ENCODE data around the gene ENTPD2. TPM values are rescaled to one million over a fixed set of nuclear protein-coding genes. Genes with fewer than 3 reads are reported as not detected.

Gene ENTPD2
- total RNA-seq, 4 donors from 2014 or later, result not detected

DNA sequence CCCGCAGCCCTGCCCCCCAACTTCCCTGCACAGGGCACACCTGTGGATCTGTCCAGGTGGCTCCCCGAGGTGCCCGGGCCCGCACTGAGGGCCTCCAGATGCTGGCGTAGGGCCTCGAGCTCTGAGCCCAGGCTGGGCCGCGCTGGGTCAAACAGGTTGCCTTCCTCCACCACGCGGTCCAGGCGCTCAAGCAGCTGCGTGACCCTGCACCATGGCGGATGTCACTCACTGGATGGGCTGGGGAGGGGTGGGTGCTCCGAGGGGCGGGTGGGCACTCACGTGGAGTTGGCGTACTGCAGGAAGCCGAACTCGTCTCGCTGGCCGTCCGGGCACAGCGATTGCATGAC is 31.2 kb downstream of the ENTPD2 start:
- TF ChIP-seq, protein P1, sequence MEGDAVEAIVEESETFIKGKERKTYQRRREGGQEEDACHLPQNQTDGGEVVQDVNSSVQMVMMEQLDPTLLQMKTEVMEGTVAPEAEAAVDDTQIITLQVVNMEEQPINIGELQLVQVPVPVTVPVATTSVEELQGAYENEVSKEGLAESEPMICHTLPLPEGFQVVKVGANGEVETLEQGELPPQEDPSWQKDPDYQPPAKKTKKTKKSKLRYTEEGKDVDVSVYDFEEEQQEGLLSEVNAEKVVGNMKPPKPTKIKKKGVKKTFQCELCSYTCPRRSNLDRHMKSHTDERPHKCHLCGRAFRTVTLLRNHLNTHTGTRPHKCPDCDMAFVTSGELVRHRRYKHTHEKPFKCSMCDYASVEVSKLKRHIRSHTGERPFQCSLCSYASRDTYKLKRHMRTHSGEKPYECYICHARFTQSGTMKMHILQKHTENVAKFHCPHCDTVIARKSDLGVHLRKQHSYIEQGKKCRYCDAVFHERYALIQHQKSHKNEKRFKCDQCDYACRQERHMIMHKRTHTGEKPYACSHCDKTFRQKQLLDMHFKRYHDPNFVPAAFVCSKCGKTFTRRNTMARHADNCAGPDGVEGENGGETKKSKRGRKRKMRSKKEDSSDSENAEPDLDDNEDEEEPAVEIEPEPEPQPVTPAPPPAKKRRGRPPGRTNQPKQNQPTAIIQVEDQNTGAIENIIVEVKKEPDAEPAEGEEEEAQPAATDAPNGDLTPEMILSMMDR (IDR thresholded peaks at IDR 0.05; ENCODE audit: low read depth), result no peak

DNA sequence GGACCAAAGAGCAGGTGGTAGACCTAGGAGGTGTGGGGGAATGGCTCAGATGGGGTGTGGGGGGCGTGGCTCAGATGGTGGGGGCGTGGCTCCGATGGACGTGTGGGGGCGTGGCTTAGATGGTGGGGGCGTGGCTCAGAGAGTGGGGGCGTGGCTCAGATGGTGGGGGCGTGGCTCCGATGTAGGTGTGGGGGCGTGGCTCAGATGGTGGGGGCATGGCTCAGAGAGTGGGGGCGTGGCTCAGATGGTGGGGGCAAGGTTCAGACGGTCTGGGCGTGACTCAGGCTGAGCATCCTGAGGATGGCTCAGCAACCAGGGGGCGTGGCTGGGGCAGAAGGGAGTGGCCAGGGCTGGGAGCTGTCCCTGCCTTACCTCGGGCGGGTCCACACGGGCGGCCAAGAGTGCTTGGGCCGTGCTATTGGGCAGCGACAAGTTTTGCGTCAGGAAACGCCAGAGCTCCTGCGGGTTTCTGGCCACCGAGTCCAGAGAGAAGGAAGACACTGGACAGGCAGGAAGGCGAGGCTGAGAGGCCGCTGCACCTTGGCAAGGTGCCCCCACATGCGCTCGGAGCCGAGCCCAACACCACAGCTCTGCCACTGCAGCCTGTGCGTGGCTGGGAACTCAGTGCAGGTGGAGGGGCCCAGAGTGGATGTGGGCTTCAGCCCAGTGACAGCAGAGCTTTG is 31.7 kb downstream of the ENTPD2 start:
- TF ChIP-seq, protein P1 (IDR thresholded peaks at IDR 0.05; ENCODE audit: low read depth), result no peak

DNA sequence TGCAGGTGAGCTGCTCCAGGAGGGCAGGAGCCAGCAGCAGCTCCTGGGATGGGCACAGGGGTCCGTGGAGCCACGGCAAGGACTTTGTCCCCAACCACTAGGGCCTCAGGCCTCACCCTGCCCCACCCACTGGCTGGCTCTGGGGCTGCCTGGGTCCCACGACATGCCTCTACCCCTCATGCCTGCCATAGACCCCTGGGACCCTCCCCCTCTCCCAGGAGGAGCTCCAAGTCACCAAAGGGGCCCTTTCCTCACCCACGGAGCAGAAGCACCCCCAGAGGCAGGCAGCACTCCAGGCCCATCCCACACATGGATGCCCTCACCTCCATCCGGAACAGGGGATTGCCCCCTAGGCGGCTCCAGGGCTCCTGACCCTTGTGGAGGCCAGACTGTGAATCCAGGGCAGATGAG is 32.3 kb downstream of the ENTPD2 start:
- TF ChIP-seq, protein P1 (IDR thresholded peaks at IDR 0.05; ENCODE audit: low read depth), result no peak

DNA sequence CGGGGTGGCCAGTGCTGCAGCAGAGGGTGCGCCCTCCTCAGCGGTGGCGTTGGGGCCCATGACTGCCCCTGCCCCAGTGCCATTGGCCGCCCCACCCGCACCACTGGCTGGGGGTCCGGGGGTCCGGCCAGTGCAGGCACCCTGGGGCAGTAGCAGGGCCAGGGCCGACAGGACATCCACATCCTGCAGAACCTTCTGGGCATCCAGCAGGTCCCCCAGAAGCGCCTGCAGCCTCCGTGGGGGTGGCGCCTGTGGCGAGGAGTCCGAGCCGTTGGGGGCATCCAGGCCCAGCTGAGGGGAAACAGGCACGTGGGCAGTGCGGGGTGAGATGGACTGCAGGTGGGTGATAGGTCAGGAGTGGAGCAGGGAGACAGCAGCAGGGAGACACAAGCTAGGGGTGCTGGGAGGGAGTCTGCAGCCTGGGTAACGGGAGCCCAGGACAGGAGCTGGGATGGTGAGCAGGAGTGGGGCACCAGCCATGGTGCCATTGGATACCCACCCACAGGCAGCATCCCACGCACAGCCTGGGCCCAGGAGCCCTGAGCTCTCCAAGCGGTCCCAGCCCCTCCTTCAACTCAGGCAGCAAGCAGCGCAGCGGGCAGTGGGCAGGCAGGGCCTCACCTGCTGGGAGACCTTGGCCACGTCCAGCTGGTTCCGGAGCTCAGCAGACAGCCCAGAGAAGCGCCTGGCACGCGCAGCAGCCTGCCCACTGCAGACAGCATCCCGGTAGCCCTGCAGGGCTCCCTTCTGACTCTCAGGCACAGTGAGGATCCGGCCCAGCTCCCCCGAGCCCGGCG is 32.9 kb downstream of the ENTPD2 start:
- TF ChIP-seq, protein P1 (IDR thresholded peaks at IDR 0.05; ENCODE audit: low read depth), result no peak

DNA sequence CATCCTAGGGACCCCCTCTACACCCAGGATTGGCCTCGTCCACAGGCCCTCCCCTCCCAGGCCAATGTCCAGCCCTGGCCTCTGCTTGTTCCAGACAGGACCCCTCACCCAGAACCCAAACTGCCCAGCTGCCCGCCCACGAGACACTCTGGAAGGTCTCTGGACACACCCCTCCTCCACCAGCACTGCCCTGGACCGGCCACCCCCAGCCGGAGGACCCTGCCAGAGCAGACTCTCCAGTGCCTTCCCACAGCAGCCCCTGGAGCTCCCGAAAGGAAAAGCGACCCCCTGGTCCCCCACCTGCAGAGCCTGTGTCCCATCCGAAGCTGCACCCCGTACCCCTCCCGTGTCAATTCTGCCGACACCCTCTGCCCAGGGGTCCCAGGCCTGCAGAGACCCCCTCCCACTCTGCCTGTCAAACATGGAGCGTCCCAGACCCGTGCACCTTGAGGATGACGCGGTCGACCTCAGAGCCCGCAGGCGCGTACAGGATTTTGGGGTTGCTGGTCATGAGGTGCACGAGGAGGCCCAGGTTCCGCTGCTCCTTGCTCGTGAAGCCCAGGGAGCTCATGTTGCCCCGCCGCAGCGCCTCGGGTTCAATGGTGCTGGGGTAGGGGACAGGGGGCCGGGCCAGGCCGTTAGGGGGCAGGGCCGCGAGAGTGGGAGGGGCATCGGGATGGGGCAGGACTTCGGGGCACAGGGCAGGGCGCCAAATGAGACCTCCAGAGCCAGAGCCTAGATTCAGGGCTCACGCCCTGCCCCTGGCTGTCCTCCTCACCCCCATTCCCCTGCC is 33.8 kb downstream of the ENTPD2 start:
- TF ChIP-seq, protein P1 (IDR thresholded peaks at IDR 0.05; ENCODE audit: low read depth), result no peak

DNA sequence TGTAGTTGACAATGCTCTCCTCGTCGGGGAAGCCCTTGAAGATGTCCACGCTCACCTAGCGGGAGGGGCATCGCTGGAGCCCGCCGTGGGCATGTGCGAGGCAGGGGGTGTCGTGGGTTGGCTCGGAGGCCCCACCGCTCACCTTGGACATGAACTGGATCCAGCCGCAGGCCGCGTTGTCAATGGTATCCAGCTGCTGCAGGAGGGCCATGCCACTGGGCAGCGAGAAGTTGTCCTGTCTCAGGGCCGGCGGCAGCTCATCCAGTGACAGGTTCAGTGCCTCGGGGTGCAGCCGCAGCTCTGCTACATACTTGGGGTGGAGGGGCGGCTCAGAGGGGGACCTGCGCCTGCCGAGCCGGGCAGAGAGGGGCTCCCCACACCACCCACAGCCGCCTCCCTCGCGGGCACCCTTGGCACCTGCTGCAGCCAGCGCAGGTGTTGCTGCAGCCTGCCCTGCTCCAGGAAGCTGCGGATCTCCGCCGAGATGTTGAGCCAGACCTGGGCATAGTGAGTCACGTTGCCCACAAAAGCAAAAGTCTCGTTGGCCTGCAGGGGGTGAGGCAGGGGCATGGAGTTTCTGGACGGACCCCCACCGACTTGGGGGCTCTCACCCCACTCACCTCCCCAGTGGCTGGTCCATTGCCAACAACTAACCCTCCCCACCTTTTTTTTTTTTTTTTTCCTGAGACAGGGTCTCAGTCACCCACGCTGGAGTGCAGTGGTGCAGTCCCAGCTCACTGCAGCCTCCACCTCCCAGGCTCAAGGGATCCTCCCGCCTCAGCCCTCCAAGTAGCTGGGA is 34.9 kb downstream of the ENTPD2 start:
- TF ChIP-seq, protein P1 (IDR thresholded peaks at IDR 0.05; ENCODE audit: low read depth), result no peak
